SK-N-SH (cell line): ENCODE measurements around the gene FSIP1.

Experiments
- CTCF ChIP-seq: fragments of 200-600 bp; sonication (generic); IDR thresholded peaks from 2 replicates; pipeline ENCODE4 v1.6.1; 2017; ENCODE audit warnings: antibody characterized with exemption, mild to moderate bottlenecking, moderate library complexity
- EP300 ChIP-seq, 2 experiments: IDR thresholded peaks; 2 replicates each; pipeline versions ENCODE4 v1.4.0 to v1.6.1; 2012; ENCODE audit warnings: borderline replicate concordance in 1 of 2, low read depth in 1 of 2, low read length in 1 of 2
- FOXJ3 ChIP-seq: sonication (generic); formaldehyde crosslinking; IDR thresholded peaks from 2 replicates; pipeline ENCODE4 v1.5.1; 2020; ENCODE audit warnings: mild to moderate bottlenecking, missing genetic modification reagents
- NFIC ChIP-seq: IDR thresholded peaks from 2 replicates; pipeline ENCODE4 v1.4.0; 2012; ENCODE audit warnings: borderline replicate concordance
- PBX3 ChIP-seq: IDR thresholded peaks from 2 replicates; pipeline ENCODE4; 2012
- POLR2AphosphoS5 ChIP-seq: IDR thresholded peaks from 2 replicates; pipeline ENCODE4 v1.6.1; 2012; ENCODE audit warnings: low read depth, low read length
- SMC3 ChIP-seq: IDR thresholded peaks from 2 replicates; pipeline ENCODE4 v1.6.1; 2012; ENCODE audit warnings: low read depth, low read length, improper control_type of control experiment
- TAF1 ChIP-seq: IDR thresholded peaks from 2 replicates; pipeline ENCODE4 v1.6.1; 2012; ENCODE audit warnings: low read depth, mild to moderate bottlenecking, low read length, moderate library complexity, borderline replicate concordance
- USF1 ChIP-seq: IDR thresholded peaks from 2 replicates; pipeline ENCODE4 v1.4.0; 2012; ENCODE audit warnings: low read depth, borderline replicate concordance

GRCh38 chr15:39554746-39555387 lies 227.8 kb downstream of the FSIP1 start:
- TF ChIP-seq CTCF (no peak), TAF1 (no peak), POLR2AphosphoS5 (no peak), FOXJ3 (CRISPR knock-in tag) (no peak), NFIC (no peak), SMC3 (no peak), EP300 (IDR thresholded peaks at IDR 0.05; ENCODE audit: borderline replicate concordance in 1 of 2, low read depth in 1 of 2, low read length in 1 of 2) (no peak), PBX3 (no peak), USF1 (no peak)
